Lower lobe of right lung (tissue), 2 donors: Measurements from ENCODE around the gene MYBPC1. TPM values are rescaled to one million over a fixed set of nuclear protein-coding genes. Genes with fewer than 3 reads are reported as not detected.
"Not testable (repeated sequence)": the region's sequence is repeated elsewhere in the genome, so short reads cannot be mapped to it uniquely, and the experiment has no call there.

ENCODE experiments used
- ATAC-seq, 2 donors: fragments of 200-7000 bp; cut with Tn5 transposase; one replicate each; pipeline ENCODE4 v1.9.1; 2020 to 2022; ENCODE audit warnings: mild to moderate bottlenecking in 2 of 2, moderate library complexity in 2 of 2
- DNase-seq: peaks from one replicate; pipeline ENCODE4 v3.0.0-alpha.2; 2020
- H3K27ac ChIP-seq: fragments of 200-600 bp; one replicate; pipeline ENCODE4 v1.8.0; 2022
- H3K27me3 ChIP-seq: fragments of 200-600 bp; one replicate; pipeline ENCODE4 v1.8.0; 2022; ENCODE audit warnings: low read depth
- H3K36me3 ChIP-seq: fragments of 200-600 bp; one replicate; pipeline ENCODE4 v1.8.0; 2022; ENCODE audit warnings: mild to moderate bottlenecking
- H3K4me1 ChIP-seq: fragments of 200-600 bp; one replicate; pipeline ENCODE4 v1.8.0; 2022
- H3K4me3 ChIP-seq: fragments of 200-600 bp; one replicate; pipeline ENCODE4 v1.8.0; 2022; ENCODE audit warnings: mild to moderate bottlenecking
- H3K9me3 ChIP-seq: fragments of 200-600 bp; one replicate; pipeline ENCODE4 v1.8.0; 2022
- intact Hi-C: fragments of 100-400 bp; cut with DNase I; formaldehyde crosslinking; loops from one replicate; pipeline ENCODE4 v1.11.0; 2022
- long read RNA-seq: library from polyadenylated mRNA; unstranded; transcript quantifications from one replicate; pipeline ENCODE4 v2.0.0, GENCODE V29; 2021
- total RNA-seq: library from RNA; stranded (reverse); fragmentation: NEBNext Ultra II Directional; extraction: Animal tissue kit (Norgen Biotek cat#: 25700); gene quantifications from one replicate; pipeline ENCODE4 v1.2.1, GENCODE V29; 2021
- TF ChIP-seq, protein P1 (sequence below): fragments of 200-600 bp; IDR thresholded peaks from one replicate; pipeline ENCODE4 v1.8.0; 2022; ENCODE audit warnings: antibody characterized with exemption, mild to moderate bottlenecking
- donor health status: DM: no; HTN: yes; CAD: no; lungs with severe emphysema.

The MYBPC1 gene, protein sequence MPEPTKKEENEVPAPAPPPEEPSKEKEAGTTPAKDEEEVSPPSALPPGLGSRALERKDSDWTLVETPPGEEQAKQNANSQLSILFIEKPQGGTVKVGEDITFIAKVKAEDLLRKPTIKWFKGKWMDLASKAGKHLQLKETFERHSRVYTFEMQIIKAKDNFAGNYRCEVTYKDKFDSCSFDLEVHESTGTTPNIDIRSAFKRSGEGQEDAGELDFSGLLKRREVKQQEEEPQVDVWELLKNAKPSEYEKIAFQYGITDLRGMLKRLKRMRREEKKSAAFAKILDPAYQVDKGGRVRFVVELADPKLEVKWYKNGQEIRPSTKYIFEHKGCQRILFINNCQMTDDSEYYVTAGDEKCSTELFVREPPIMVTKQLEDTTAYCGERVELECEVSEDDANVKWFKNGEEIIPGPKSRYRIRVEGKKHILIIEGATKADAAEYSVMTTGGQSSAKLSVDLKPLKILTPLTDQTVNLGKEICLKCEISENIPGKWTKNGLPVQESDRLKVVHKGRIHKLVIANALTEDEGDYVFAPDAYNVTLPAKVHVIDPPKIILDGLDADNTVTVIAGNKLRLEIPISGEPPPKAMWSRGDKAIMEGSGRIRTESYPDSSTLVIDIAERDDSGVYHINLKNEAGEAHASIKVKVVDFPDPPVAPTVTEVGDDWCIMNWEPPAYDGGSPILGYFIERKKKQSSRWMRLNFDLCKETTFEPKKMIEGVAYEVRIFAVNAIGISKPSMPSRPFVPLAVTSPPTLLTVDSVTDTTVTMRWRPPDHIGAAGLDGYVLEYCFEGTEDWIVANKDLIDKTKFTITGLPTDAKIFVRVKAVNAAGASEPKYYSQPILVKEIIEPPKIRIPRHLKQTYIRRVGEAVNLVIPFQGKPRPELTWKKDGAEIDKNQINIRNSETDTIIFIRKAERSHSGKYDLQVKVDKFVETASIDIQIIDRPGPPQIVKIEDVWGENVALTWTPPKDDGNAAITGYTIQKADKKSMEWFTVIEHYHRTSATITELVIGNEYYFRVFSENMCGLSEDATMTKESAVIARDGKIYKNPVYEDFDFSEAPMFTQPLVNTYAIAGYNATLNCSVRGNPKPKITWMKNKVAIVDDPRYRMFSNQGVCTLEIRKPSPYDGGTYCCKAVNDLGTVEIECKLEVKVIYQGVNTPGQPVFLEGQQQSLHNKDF
- total RNA-seq, result not detected
- long read RNA-seq, result 0 reads

DNA sequence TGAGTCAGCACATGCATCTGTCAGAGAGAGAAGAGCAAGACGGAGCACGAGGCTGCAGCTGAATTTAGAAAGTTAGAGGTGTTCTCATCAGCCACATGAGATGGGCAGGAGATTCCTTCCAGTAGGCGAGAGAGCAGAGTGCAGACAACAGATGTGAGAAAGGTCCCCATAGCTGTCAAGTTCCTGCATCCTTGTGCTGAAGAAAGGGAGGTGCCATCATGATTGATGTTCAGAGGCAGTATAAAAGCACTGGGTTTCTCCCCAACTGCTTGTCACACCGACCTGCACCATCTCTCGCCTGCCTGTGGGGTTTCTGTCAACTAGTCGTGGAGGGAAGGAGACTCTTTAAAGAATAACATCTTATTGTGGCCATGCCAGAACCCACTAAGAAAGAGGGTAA is at the start of gene MYBPC1:
MYBPC1 (plus strand) TSS at position 272 of the 400 bp plus-strand sequence; CDS start at position 372, 100 bp downstream.
- ATAC-seq (no peak), DNase-seq (no peak)
- Histone ChIP-seq H3K4me1 (no peaks in the 10 kb centered on the region), H3K27ac (no peak within 1 kb of the TSS), H3K9me3 (no peaks in the 10 kb centered on the region), H3K27me3 (no peaks in the 10 kb centered on the region), H3K4me3 (no peak within 1 kb of the TSS), H3K36me3 (no peaks in the 10 kb centered on the region)
- TF ChIP-seq, protein P1, sequence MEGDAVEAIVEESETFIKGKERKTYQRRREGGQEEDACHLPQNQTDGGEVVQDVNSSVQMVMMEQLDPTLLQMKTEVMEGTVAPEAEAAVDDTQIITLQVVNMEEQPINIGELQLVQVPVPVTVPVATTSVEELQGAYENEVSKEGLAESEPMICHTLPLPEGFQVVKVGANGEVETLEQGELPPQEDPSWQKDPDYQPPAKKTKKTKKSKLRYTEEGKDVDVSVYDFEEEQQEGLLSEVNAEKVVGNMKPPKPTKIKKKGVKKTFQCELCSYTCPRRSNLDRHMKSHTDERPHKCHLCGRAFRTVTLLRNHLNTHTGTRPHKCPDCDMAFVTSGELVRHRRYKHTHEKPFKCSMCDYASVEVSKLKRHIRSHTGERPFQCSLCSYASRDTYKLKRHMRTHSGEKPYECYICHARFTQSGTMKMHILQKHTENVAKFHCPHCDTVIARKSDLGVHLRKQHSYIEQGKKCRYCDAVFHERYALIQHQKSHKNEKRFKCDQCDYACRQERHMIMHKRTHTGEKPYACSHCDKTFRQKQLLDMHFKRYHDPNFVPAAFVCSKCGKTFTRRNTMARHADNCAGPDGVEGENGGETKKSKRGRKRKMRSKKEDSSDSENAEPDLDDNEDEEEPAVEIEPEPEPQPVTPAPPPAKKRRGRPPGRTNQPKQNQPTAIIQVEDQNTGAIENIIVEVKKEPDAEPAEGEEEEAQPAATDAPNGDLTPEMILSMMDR, result no peak
- intact Hi-C loops, result no loop called here

DNA sequence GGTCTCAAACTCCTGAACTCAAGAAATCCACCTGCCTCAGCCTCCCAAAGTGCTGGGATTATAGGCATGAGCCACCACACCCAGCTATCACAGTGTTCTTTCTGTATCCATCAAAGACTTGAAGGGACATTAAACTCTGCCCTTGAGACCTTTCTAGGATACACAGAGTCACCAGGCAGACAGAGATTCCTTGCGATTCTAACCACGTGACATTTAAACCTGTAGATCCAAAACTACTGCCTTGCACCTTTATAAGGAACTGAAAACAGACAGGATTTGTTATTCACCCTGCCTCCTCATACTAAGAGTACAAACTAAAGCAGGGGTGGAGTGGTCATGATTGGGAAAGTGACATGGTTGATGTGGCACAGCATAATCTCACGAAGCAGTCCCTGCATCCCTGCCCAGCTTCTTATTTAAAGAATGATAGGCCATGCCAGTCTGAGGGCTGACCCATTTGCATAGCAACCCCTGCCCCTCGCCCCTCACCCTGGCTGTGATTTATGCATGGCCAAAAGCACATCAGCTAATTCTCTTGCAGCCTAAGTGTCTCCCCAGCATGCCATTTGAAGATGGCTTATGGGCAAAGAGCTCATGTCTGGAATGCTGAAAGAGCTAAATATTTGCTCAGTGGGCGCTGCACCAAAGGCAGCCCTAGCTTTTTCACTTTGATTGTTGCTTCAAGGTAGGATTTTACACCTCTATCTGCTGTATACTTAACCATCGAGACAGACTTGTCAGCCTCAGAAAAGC is 43.2 kb upstream of the MYBPC1 start:
- DNase-seq (no peak), ATAC-seq (no peak)
- no peaks in the 10 kb centered on the region for H3K4me1 ChIP-seq
- H3K9me3 ChIP-seq, result no peaks in the 10 kb centered on the region
- H3K27me3 ChIP-seq, result no peaks in the 10 kb centered on the region
- TF ChIP-seq, protein P1, result no peak
- no peak overlapping the region for H3K4me3 ChIP-seq
- intact Hi-C loops, result no loop called here
- H3K27ac ChIP-seq, result peak overlapping the region; percentile 13
- H3K36me3 ChIP-seq, result no peaks in the 10 kb centered on the region

DNA sequence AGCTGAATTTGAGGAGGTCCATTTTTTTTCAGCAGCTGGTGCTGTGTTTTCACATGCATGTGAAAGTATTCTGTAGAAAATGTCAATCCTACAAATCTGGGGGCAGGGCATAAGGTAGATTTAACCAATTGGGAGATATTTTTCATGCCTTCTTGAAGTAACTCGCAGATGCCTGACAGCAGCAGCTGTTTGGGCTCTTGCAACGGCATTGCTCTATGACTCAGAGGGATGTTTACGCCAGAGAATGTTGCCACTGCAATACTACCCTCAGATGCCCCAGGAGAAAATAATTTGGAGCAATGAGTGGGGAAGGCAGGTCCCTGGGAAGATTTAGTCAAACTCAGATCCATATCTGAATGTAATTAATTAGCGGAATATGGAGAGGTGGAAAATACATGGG is 42.5 kb upstream of the MYBPC1 start:
- TF ChIP-seq, protein P1, result no peak

DNA sequence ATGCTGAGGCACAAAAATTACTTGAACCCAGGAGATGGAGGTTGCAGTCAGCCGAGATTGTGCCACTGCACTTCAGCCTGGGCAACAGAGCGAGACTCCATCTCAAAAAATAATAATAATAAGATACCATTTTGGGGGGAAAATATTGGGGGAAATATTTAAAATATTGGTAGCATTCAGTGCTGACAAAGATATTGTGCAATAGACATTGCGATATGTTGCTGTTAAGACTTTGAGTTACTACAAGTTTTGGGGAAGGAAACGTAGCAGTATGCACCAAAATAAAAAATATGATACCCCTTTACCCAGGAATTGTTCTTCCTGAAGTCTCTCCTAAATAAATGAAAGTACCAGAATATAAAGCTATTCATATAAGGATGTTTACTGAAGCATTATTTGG is 37.7 kb upstream of the MYBPC1 start:
- no peak overlapping the region for H3K27ac ChIP-seq
- intact Hi-C loops, result no loop called here
- TF ChIP-seq, protein P1, result no peak
- no peaks in the 10 kb centered on the region for H3K4me1 ChIP-seq
- no peak overlapping the region for H3K4me3 ChIP-seq
- H3K36me3 ChIP-seq, result no peaks in the 10 kb centered on the region
- DNase-seq, result no peak
- no peaks in the 10 kb centered on the region for H3K9me3 ChIP-seq
- ATAC-seq, result no peak
- H3K27me3 ChIP-seq, result no peaks in the 10 kb centered on the region

More for the DNA sequence above, 42.5 kb upstream of the MYBPC1 start:
- no peaks in the 10 kb centered on the region for H3K36me3 ChIP-seq
- no peaks in the 10 kb centered on the region for H3K4me1 ChIP-seq
- peak; percentile 37 to 65 for ATAC-seq
- H3K27ac ChIP-seq, result no peak overlapping the region
- H3K27me3 ChIP-seq, result no peaks in the 10 kb centered on the region
- no peaks in the 10 kb centered on the region for H3K9me3 ChIP-seq
- intact Hi-C loops, result no loop called here
- no peak overlapping the region for H3K4me3 ChIP-seq
- DNase-seq, result peak; percentile 50

DNA sequence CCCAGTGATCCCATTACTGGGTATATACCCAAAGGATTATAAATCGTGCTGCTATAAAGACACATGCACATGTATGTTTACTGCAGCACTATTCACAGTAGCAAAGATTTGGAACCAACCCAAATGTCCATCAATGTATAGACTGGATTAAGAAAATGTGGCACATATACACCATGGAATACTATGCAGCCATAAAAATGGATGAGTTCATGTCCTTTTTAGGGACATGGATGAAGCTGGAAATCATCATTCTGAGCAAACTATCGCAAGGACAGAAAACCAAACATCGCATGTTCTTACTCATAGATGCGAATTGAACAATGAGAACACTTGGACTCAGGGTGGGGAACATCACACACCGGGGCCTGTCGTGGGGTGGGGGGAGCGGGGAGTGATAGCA is 36.0 kb upstream of the MYBPC1 start:
- H3K9me3 ChIP-seq, ATAC-seq, H3K27me3 ChIP-seq, H3K27ac ChIP-seq, H3K4me1 ChIP-seq, intact Hi-C loops, H3K36me3 ChIP-seq, DNase-seq, H3K4me3 ChIP-seq: not testable (repeated sequence)
